ENCODE measurements around the gene IL17REL.

DNA sequence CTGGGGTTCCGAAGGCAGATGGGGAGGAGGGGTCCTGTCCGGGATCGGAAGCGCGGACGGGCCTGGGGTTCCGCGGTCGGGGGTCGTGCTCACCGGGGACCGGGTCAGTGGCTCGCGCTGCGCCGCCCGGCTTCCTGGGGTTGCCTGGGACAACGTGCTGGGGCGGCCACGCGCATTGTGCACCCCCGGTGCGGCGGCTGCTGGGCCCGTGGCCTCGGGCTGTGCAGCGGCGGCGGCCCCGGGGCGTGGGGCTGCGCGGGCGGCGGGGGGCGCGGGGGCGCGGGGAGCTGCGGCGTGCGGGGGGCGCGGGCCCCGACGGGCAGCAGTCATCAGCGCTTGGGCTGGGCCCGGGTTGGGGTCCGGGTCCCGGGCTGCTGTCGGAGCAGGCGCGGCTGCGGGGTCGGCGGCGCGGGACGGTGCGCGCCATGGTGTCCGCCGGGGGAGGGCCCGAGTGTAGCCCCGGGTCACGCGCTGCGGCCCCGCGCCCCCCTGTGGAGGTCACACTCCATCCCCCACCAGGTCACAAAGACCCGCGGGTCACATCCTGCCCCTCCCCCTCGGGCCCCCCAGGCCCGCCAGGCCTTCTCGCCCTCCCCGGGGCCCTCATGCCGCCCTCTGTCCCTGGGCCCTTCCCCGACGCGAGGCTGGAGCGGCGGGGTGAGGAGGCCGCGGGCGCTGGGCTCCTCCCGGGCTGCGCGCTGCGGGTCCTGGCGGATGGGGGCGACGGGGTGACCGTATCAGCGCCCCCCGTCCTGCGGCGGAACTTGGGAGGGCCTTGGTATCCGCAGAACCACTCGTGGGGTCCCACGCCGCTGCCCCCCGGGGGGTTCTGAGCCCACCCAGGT, 45.7 kb upstream of the IL17REL start, which contains the start of gene TTLL8:
- no peak for TF ChIP-seq POLR2A (IDR thresholded peaks at IDR 0.05)
- TF ChIP-seq CTCF (IDR thresholded peaks at IDR 0.05) = no peak
